GM12864 (cell line): ENCODE data around the gene VTI1A.
"Not testable (repeated sequence)": the region's sequence is repeated elsewhere in the genome, so short reads cannot be mapped to it uniquely, and the experiment has no call there.

Experiments used
- DNase-seq: peaks from one replicate; pipeline ENCODE4 v3.0.0-alpha.2; 2011; ENCODE audit warnings: low read depth
- H3K4me3 ChIP-seq: 2 replicates; pipeline ENCODE4 v1.5.1; 2011; ENCODE audit warnings: mild to moderate bottlenecking, low read depth, low read length, control low read depth
- TF ChIP-seq, protein P1 (sequence below): IDR thresholded peaks from 2 replicates; pipeline ENCODE4 v1.5.1; 2011; ENCODE audit warnings: low read depth, mild to moderate bottlenecking, moderate library complexity, low read length, control low read depth, inconsistent platforms; ENCODE audit errors: missing control alignments

Gene VTI1A

DNA sequence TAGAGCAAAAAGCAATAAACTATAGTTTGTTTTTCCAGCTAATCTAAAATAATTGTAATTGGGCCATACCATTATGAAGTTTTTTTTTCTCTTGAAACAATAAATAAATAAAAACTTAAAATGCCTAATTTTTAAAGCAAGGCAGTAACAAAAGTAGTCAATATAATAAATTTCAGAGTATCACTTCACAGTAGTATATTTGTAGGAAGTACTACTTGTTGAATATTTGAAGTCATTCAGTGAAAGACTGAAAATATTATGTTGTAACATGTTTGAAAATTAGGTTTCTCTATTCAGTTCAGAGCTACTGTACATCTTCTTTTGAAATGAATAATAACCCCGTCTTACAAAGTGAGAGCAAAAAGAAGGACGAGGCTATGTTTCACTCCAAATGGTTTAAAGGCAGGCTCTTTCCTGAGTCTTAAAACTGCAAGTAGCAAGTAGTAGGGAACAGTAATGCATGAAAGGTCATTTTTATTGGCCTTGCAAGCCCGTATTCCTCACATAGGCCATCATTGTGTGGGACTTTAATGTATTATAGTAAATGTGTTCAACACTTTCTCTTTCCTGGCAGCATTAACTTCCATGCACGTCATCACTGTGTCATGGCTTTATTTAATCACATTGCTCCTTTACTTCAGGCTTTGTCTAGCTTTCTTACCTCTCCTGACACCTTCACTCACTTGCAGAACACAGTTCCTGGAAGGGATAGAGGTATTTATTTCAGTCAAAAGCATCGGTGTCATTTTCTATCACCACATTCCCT lies 141.4 kb downstream of the VTI1A start:
- TF ChIP-seq, protein P1, sequence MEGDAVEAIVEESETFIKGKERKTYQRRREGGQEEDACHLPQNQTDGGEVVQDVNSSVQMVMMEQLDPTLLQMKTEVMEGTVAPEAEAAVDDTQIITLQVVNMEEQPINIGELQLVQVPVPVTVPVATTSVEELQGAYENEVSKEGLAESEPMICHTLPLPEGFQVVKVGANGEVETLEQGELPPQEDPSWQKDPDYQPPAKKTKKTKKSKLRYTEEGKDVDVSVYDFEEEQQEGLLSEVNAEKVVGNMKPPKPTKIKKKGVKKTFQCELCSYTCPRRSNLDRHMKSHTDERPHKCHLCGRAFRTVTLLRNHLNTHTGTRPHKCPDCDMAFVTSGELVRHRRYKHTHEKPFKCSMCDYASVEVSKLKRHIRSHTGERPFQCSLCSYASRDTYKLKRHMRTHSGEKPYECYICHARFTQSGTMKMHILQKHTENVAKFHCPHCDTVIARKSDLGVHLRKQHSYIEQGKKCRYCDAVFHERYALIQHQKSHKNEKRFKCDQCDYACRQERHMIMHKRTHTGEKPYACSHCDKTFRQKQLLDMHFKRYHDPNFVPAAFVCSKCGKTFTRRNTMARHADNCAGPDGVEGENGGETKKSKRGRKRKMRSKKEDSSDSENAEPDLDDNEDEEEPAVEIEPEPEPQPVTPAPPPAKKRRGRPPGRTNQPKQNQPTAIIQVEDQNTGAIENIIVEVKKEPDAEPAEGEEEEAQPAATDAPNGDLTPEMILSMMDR: no peak
- no peak for DNase-seq
- no peak overlapping the region for H3K4me3 ChIP-seq

DNA sequence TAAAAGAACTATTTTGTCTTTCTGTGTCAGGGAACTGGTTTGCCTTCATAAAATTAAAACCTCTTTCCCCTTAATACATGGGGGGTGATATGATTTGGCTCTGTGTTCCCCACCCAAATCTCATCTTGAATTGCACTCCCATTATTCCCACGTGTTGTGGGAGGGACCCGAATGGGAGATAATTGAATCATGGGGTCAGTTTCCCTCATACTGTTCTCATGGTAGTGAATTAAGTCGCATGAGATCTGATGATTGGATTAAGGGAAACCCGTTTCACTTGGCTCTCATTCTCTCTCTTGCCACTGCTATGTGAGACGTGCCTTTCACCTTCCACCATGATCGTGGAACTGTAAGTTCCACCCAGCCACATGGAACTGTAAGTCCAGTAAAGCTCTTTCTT lies 142.1 kb downstream of the VTI1A start:
- no peak overlapping the region for H3K4me3 ChIP-seq
- TF ChIP-seq, protein P1: no peak
- DNase-seq: no peak

- DNase-seq, H3K4me3 ChIP-seq: not testable (repeated sequence)
Measured at GRCh38 chr10:112590786-112591185, 143.8 kb downstream of the VTI1A start.

GRCh38 chr10:112593023-112593422 lies 146.0 kb downstream of the VTI1A start:
- no peak for DNase-seq
- no peak overlapping the region for H3K4me3 ChIP-seq
- TF ChIP-seq, protein P1: no peak

- TF ChIP-seq, protein P1: no peak
- DNase-seq: no peak
- H3K4me3 ChIP-seq: no peak overlapping the region
Measured at GRCh38 chr10:112601214-112602090, 154.4 kb downstream of the VTI1A start.

- TF ChIP-seq, protein P1: no peak
- DNase-seq: no peak
- H3K4me3 ChIP-seq: no peak overlapping the region
Measured at GRCh38 chr10:112603062-112603461, 156.0 kb downstream of the VTI1A start.

DNA sequence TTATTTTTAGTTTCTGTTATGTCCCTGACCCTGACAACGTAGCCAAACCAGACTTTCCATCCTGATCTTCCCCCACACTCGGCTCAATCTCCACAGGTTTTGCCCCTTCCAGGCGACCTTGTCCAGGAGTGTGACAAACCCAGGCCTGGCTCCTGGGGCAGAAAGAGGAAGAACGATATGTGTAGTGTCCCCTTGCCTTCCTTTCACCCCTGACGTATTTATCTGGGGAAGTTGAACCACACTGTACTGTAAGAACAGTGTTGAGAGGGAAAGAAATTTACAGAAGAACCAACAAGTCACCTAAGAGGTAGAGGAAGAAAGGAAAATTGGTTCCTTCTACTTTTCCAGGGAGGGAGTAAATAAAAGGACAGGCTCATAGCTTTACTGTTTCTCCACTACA lies 158.0 kb downstream of the VTI1A start:
- TF ChIP-seq, protein P1: no peak
- no peak for DNase-seq
- no peak overlapping the region for H3K4me3 ChIP-seq
